Gastroesophageal sphincter (tissue), 3 donors: ENCODE data around the gene CEP63.

ENCODE experiments used
- CTCF ChIP-seq, 4 experiments: fragments of 200-600 bp in 2 of 4; fragments of 450-650 bp in 2 of 4; sonication (generic) in 1 of 4; IDR thresholded peaks; one replicate each; pipeline ENCODE4 v1.5.1; 2017 to 2019; ENCODE audit warnings: antibody characterized with exemption in 4 of 4, mild to moderate bottlenecking in 2 of 4, moderate library complexity in 2 of 4
- POLR2A ChIP-seq, 2 donors: fragments of 450-650 bp; IDR thresholded peaks; one replicate each; pipeline ENCODE4 v1.6.1; 2017; ENCODE audit warnings: antibody characterized with exemption in 2 of 2, mild to moderate bottlenecking in 2 of 2, moderate library complexity in 1 of 2
- POLR2AphosphoS5 ChIP-seq: sonication (generic); formaldehyde crosslinking; IDR thresholded peaks from one replicate; pipeline ENCODE4 v1.6.1; 2017; ENCODE audit warnings: antibody characterized with exemption

- TF ChIP-seq POLR2A (IDR thresholded peaks at IDR 0.05) (no peak), CTCF (IDR thresholded peaks at IDR 0.05) (no peak), POLR2AphosphoS5 (no peak)
Observed at GRCh38 chr3:134559591-134559990, 73.7 kb downstream of the CEP63 start.
